ENCODE results near the gene ZNF282. TPM values are rescaled to one million over a fixed set of nuclear protein-coding genes. Genes with fewer than 3 reads are reported as not detected.

ZNF282 gene
- total and polyA plus RNA-seq, 2 donors from 2014 or later, result 9.3 to 24.5 TPM

- Histone ChIP-seq H3K36me3 (ENCODE audit: control insufficient read depth in 2 of 3, insufficient read depth in 3 of 3, low read length in 3 of 3) (peaks cover 3 to 35% (median 22%) of the 10 kb centered on the region in 3 donors), H3K9me3 (ENCODE audit: control insufficient read depth in 2 of 3, insufficient read depth in 1 of 3, low read length in 3 of 3) (no peaks in the 10 kb centered on the region), H3K4me3 (ENCODE audit: low read length in 3 of 3) (no peak overlapping the region), H3K27me3 (ENCODE audit: control insufficient read depth, insufficient read depth, low read length) (no peaks in the 10 kb centered on the region), H3K4me1 (ENCODE audit: control insufficient read depth in 2 of 3, insufficient read depth in 2 of 3, low read depth in 1 of 3, low read length in 3 of 3) (no peaks in the 10 kb centered on the region), H3K27ac (ENCODE audit: low read depth in 2 of 2, low read length in 2 of 2) (no peak overlapping the region), H3K9ac (ENCODE audit: low read length in 3 of 3) (no peak overlapping the region)
- no peak for DNase-seq
- TF ChIP-seq CTCF (IDR thresholded peaks at IDR 0.05; ENCODE audit: borderline replicate concordance, extremely low read depth, insufficient read depth), result no peak
- FAIRE-seq, result no peak
- intact Hi-C loops (cut with DNase I), result no loop called here
These were observed 23.4 kb downstream of the ZNF282 start for GRCh38 chr7:149218469-149219420.

GRCh38 chr7:149220534-149220933, 25.2 kb downstream of the ZNF282 start:
- DNase-seq, result no peak
- FAIRE-seq, result no peak
- Histone ChIP-seq H3K27me3 (ENCODE audit: control insufficient read depth, insufficient read depth, low read length) (no peaks in the 10 kb centered on the region), H3K4me3 (ENCODE audit: low read length in 3 of 3) (no peak overlapping the region), H3K9ac (ENCODE audit: low read length in 3 of 3) (no peak overlapping the region), H3K36me3 (ENCODE audit: control insufficient read depth in 2 of 3, insufficient read depth in 3 of 3, low read length in 3 of 3) (peaks cover 0 to 19% (median 12%) of the 10 kb centered on the region in 3 donors), H3K27ac (ENCODE audit: low read depth in 2 of 2, low read length in 2 of 2) (no peak overlapping the region), H3K4me1 (ENCODE audit: control insufficient read depth in 2 of 3, insufficient read depth in 2 of 3, low read depth in 1 of 3, low read length in 3 of 3) (no peaks in the 10 kb centered on the region), H3K9me3 (ENCODE audit: control insufficient read depth in 2 of 3, insufficient read depth in 1 of 3, low read length in 3 of 3) (no peaks in the 10 kb centered on the region)
- intact Hi-C loops (cut with DNase I), result no loop called here
- TF ChIP-seq CTCF (IDR thresholded peaks at IDR 0.05; ENCODE audit: borderline replicate concordance, extremely low read depth, insufficient read depth), result no peak

GRCh38 chr7:149223176-149223575, 27.8 kb downstream of the ZNF282 start:
- H3K36me3 ChIP-seq (ENCODE audit: control insufficient read depth in 2 of 3, insufficient read depth in 3 of 3, low read length in 3 of 3), result peaks cover 0 to 10% (median 3%) of the 10 kb centered on the region in 3 donors

More at GRCh38 chr7:149223176-149223575, 27.8 kb downstream of the ZNF282 start:
- DNase-seq (no peak), FAIRE-seq (no peak)
- Histone ChIP-seq H3K4me3 (ENCODE audit: low read length in 3 of 3) (no peak overlapping the region), H3K27me3 (ENCODE audit: control insufficient read depth, insufficient read depth, low read length) (no peaks in the 10 kb centered on the region), H3K9me3 (ENCODE audit: control insufficient read depth in 2 of 3, insufficient read depth in 1 of 3, low read length in 3 of 3) (no peaks in the 10 kb centered on the region), H3K9ac (ENCODE audit: low read length in 3 of 3) (no peak overlapping the region), H3K27ac (ENCODE audit: low read depth in 2 of 2, low read length in 2 of 2) (no peak overlapping the region), H3K4me1 (ENCODE audit: control insufficient read depth in 2 of 3, insufficient read depth in 2 of 3, low read depth in 1 of 3, low read length in 3 of 3) (no peaks in the 10 kb centered on the region)
- TF ChIP-seq CTCF (IDR thresholded peaks at IDR 0.05; ENCODE audit: borderline replicate concordance, extremely low read depth, insufficient read depth), result no peak
- intact Hi-C loops (cut with DNase I), result no loop called here
